ENCODE results near the gene ALPG. TPM values are rescaled to one million over a fixed set of nuclear protein-coding genes. Genes with fewer than 3 reads are reported as not detected.
"Not testable (repeated sequence)": the region's sequence is repeated elsewhere in the genome, so short reads cannot be mapped to it uniquely, and the experiment has no call there.

Gene ALPG
- total RNA-seq, 2 experiments from 2014 or later, result not detected

DNA sequence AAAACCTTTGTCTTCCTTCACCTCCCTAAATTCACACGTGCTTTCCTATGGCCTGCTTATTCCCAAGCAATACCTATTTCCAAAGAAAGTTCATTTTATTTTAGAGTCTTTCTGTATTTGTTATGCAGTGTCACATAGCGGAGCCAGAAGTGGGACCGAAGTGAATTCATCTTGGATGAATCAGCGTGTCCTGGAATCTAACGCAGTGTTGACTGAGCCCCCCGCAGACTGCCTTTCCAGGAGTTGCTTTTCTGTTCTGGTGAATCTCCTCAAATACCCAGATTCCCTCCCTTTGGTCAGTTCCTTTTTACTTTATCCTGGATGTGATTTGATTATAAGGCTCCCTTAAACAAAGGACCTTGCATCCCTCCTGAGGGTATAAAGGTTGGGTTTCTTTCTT is 17.3 kb upstream of the ALPG start:
- CTCF ChIA-PET, result no interaction called here
- no peaks in the 10 kb centered on the region for H3K36me3 Mint-ChIP-seq (ENCODE audit: low read depth)
- intact Hi-C loops (cut with micrococcal nuclease), result no loop called here
- H3K4me1 Mint-ChIP-seq (ENCODE audit: low read depth), result peaks cover 4% of the 10 kb centered on the region
- H3K4me3 Mint-ChIP-seq, result no peak overlapping the region
- H3K27ac Mint-ChIP-seq, result no peak overlapping the region
- no peaks in the 10 kb centered on the region for H3K9me3 Mint-ChIP-seq
- DNase-seq, result no peak
- H3K27me3 Mint-ChIP-seq (ENCODE audit: low read depth), result peaks cover 36% of the 10 kb centered on the region

DNA sequence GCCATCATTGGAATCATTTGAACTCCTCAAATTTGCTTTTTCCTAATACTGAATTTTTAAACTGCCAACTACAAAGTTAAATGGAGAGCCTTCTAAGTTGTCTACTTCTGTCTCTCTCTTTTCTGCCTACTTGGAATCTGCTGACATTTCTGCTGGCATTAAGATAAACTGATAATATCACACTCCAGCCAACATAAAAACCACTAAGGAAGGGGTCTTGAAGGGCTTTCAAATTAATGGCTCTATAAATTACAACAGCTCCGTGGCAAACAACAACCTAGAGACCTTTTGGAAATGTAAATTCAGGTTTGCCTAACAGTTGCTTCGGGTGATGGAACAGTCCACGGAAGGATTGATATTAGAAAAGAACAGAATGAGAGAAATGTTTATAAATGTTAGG is 16.0 kb upstream of the ALPG start:
- Mint-ChIP-seq H3K9me3 (no peaks in the 10 kb centered on the region), H3K4me3 (no peak overlapping the region), H3K36me3 (ENCODE audit: low read depth) (no peaks in the 10 kb centered on the region), H3K27ac (no peak overlapping the region), H3K4me1 (ENCODE audit: low read depth) (peaks cover 4% of the 10 kb centered on the region), H3K27me3 (ENCODE audit: low read depth) (peaks cover 24% of the 10 kb centered on the region)
- intact Hi-C loops (cut with micrococcal nuclease), result no loop called here
- no peak for DNase-seq
- CTCF ChIA-PET, result no interaction called here

DNA sequence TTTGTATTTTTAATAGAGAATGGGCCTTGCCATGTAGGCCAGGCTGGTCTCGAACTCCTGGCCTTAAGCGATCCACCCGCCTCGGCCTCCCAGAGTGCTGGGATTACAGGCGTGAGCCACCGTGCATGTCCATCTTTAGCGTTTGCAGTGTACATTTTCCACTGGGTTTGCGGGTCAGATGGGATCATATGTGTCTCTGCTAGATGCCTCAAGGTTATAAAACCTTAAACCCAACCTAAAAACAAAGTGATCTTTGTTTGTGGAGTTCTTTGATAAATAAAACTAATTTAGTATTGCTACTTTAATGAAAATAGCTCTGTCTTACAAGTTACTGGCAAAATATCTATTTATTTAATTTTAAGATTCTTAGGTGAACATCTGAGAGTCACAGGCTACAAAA is 13.1 kb upstream of the ALPG start:
- Mint-ChIP-seq H3K36me3 (ENCODE audit: low read depth) (no peaks in the 10 kb centered on the region), H3K27me3 (ENCODE audit: low read depth) (peaks cover 15% of the 10 kb centered on the region), H3K4me1 (ENCODE audit: low read depth) (no peaks in the 10 kb centered on the region), H3K9me3 (no peaks in the 10 kb centered on the region), H3K27ac (no peak overlapping the region), H3K4me3 (no peak overlapping the region)
- intact Hi-C loops (cut with micrococcal nuclease), result no loop called here
- no peak for DNase-seq
- CTCF ChIA-PET, result no interaction called here

DNA sequence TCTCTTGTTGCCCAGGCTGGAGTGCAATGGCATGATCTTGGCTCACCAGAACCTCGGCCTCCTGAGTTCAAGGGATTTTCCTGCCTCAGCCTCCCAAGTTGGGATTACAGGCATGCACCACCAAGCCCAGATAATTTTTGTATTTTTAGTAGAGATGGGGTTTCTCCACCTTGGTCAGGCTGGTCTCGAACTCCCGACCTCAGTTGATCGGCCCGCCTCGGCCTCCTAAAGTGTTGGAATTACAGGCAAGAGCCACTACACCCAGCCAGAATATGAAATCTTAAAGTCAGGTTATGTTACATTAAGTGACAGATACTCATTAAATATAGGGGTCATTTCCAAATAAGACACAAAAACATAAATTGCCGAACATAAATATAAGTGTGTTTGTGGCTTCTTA is 12.2 kb upstream of the ALPG start:
- H3K4me1 Mint-ChIP-seq (ENCODE audit: low read depth); H3K9me3 Mint-ChIP-seq; CTCF ChIA-PET; DNase-seq; intact Hi-C loops (cut with micrococcal nuclease); H3K27ac Mint-ChIP-seq; H3K36me3 Mint-ChIP-seq (ENCODE audit: low read depth); H3K4me3 Mint-ChIP-seq: not testable (repeated sequence)
- H3K27me3 Mint-ChIP-seq (ENCODE audit: low read depth), result peaks cover 12% of the 10 kb centered on the region

DNA sequence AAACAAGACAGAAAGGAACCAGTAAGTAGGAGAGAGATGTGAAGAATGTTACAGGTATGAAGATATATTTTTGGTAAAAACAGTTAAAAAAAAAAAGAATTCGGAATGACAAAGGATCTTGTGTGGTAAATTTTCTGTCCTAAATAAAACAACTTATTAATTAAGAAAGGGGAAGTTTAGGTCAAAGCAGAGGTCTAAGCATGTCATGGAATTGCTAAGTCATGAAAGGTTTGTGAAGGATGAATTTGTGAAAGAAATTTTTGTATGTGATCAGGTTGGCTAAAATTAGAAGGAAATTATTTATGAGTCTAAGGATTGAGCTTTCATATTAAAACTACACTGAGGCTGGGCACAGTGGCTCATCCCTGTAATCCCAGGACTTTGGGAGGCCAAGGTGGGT is 11.1 kb upstream of the ALPG start:
- H3K36me3 Mint-ChIP-seq (ENCODE audit: low read depth), result no peaks in the 10 kb centered on the region
- no peaks in the 10 kb centered on the region for H3K4me1 Mint-ChIP-seq (ENCODE audit: low read depth)
- no peaks in the 10 kb centered on the region for H3K9me3 Mint-ChIP-seq
- H3K4me3 Mint-ChIP-seq, result no peak overlapping the region
- intact Hi-C loops (cut with micrococcal nuclease), result no loop called here
- DNase-seq, result no peak
- CTCF ChIA-PET, result interaction anchor here (1.1 kb wide), 1 partner anchor 495 kb away, joined by 3 read pairs; no protein-coding TSS in a partner anchor
- H3K27me3 Mint-ChIP-seq (ENCODE audit: low read depth), result peaks cover 8% of the 10 kb centered on the region
- no peak overlapping the region for H3K27ac Mint-ChIP-seq

DNA sequence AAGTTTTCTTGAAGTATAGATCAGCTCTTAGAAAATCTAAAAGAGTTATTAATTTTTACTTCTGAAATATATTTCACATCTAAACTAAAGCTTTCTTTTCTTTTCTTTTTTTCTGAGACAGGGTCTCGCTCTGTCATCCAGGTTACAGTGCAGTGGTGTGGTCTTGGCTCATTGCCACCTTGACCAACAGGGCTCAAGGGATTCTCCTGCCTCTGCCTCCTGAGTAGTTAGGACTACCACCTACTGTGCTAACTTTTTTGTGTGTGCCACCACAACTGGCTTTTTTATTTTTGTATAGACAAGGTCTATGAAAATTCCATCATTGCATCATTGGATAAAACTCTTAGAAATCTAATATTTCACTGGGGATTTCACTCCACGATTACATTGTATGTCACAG is 10.0 kb upstream of the ALPG start:
- no peaks in the 10 kb centered on the region for H3K36me3 Mint-ChIP-seq (ENCODE audit: low read depth)
- CTCF ChIA-PET, result no interaction called here
- H3K9me3 Mint-ChIP-seq, result no peaks in the 10 kb centered on the region
- H3K27me3 Mint-ChIP-seq (ENCODE audit: low read depth), result peaks cover 7% of the 10 kb centered on the region
- no peaks in the 10 kb centered on the region for H3K4me1 Mint-ChIP-seq (ENCODE audit: low read depth)
- no peak overlapping the region for H3K4me3 Mint-ChIP-seq
- no peak for DNase-seq
- H3K27ac Mint-ChIP-seq, result no peak overlapping the region
- intact Hi-C loops (cut with micrococcal nuclease), result no loop called here

DNA sequence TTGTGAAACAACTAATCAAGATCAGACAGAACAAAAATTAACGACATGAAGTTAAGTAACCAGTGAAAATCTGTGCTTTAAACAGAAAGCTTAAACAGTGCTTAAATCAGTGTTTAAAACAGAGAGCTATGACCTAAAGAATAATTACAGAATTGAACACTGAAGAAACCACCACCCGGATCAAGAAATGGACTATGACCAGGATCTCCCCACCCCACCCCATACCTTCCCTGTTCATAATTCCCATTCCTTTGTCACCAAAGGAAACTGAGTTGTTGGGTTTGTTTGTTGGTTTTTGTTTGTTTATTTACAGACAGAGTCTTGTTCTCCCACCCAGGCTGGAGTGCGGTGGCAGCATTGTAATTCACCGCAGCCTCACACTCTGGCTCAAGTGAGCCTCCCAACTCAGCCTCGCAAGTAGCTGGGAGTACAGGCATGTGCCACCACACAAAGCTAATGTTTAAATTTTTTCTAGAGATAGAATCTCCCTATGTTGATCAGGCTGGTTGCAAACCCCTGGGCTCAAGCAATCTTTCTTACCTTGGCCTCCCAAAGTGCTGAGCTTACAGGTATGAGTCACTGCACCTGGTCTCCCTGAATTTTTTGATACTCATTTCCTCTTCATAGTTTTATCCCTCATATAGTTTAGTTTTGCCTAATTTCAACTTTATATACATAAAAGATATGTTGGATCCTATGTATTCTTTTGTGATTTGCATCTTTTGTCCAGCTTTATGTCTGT is 8.2 kb upstream of the ALPG start:
- no peak overlapping the region for H3K4me3 Mint-ChIP-seq
- H3K36me3 Mint-ChIP-seq (ENCODE audit: low read depth), result no peaks in the 10 kb centered on the region
- CTCF ChIA-PET, result no interaction called here
- no peaks in the 10 kb centered on the region for H3K4me1 Mint-ChIP-seq (ENCODE audit: low read depth)
- no peak overlapping the region for H3K27ac Mint-ChIP-seq
- H3K27me3 Mint-ChIP-seq (ENCODE audit: low read depth), result peaks cover 7% of the 10 kb centered on the region
- no peak for DNase-seq
- no peaks in the 10 kb centered on the region for H3K9me3 Mint-ChIP-seq
- intact Hi-C loops (cut with micrococcal nuclease), result no loop called here

DNA sequence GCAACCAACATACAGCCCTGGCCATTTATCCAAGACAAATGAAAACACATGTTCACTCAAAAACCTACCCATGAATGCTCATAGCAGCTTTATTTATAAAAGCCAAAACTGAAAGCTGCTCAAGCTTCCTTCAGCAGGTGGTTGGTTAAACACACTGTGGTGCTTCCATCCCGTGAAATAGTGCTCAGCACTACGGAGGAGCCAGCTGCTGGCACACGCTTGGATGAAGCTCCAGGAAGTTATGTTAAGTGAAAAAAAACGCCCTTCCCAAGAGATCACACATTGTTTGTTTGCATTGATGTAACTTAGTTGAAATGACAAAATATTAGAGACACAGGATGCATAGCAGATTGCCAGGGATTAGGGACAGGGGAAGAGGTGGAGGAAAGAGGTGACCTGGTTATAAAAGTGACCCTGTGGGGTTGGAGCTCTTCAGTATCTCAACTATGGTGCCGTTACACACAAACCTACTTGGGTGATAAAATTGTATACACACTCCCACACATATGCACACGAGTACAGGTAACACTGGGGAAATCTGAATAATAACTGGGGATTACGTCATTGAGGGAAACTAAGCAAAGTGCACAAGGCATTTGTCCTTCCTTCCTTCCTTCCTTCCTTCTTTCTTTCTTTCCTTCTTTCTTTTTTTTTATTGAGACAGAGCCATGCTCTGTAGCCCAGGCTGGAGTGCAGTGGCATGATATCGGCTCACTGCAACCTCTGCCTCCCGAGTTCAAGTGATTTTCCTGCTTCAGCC is 6.2 kb upstream of the ALPG start:
- Mint-ChIP-seq H3K27me3 (ENCODE audit: low read depth) (peaks cover 7% of the 10 kb centered on the region), H3K4me3 (no peak overlapping the region), H3K36me3 (ENCODE audit: low read depth) (no peaks in the 10 kb centered on the region), H3K27ac (no peak overlapping the region), H3K4me1 (ENCODE audit: low read depth) (no peaks in the 10 kb centered on the region), H3K9me3 (no peaks in the 10 kb centered on the region)
- intact Hi-C loops (cut with micrococcal nuclease), result no loop called here
- CTCF ChIA-PET, result no interaction called here
- no peak for DNase-seq

DNA sequence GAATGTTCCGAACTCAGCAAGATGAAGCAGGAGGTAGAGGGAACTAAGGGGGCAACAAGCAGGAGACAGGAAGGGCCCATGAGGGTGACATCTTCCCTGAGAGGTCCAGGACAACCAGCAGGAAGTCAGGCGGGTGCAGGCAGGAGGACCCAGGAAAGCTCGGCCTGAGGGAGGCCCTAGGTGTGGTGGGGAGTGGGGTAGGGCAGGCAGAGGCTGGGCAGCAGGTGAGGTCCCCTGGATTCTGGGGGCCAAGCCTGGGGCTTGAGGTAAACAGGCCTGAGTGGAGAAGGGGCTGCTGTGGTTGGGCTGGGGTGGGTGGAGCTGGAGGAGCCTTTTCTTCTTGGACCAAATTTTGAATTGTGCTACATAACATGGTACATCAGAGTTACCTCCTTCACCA is 4.1 kb upstream of the ALPG start:
- Mint-ChIP-seq H3K4me3 (no peak overlapping the region), H3K27me3 (ENCODE audit: low read depth) (peaks cover 6% of the 10 kb centered on the region), H3K27ac (no peak overlapping the region), H3K9me3 (no peaks in the 10 kb centered on the region), H3K36me3 (ENCODE audit: low read depth) (no peaks in the 10 kb centered on the region), H3K4me1 (ENCODE audit: low read depth) (no peaks in the 10 kb centered on the region)
- DNase-seq, result no peak
- CTCF ChIA-PET, result interaction anchor here (0.6 kb wide), 1 partner anchor 129 kb away, joined by 3 read pairs; no protein-coding TSS in a partner anchor
- intact Hi-C loops (cut with micrococcal nuclease), result no loop called here

DNA sequence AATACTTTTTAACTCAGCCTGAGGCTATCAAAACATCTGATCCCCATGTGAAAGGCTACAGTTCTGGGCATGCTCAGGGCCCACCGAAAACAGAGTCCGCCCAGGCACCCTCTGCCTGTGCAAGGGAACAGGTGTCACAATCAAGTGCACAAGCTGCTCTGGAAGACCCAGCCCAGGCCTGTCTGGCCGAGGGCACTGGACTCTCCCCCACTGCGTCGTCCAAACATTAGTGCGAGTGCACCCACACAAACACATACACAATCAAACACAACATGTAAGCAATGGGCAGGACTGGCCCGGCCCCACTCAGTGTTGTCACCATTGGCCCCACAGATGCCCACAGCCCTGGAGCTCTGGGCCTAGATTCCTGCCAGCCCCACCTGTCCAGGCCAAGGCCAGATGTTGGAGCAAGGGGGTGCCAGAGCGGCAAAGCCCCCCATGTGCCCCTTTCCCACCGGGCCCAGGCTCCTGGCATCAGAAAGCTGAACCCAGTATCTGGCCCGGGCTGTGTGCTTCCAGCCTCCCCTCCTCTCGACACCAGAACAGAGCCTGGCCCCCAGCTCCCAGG is 617 bp upstream of the ALPG start:
- CTCF ChIA-PET, result no interaction called here
- no peak overlapping the region for H3K27ac Mint-ChIP-seq
- no peaks in the 10 kb centered on the region for H3K4me1 Mint-ChIP-seq (ENCODE audit: low read depth)
- no peak overlapping the region for H3K4me3 Mint-ChIP-seq
- no peaks in the 10 kb centered on the region for H3K9me3 Mint-ChIP-seq
- H3K27me3 Mint-ChIP-seq (ENCODE audit: low read depth), result peaks cover 5% of the 10 kb centered on the region
- intact Hi-C loops (cut with micrococcal nuclease), result no loop called here
- H3K36me3 Mint-ChIP-seq (ENCODE audit: low read depth), result no peaks in the 10 kb centered on the region
- DNase-seq, result no peak

DNA sequence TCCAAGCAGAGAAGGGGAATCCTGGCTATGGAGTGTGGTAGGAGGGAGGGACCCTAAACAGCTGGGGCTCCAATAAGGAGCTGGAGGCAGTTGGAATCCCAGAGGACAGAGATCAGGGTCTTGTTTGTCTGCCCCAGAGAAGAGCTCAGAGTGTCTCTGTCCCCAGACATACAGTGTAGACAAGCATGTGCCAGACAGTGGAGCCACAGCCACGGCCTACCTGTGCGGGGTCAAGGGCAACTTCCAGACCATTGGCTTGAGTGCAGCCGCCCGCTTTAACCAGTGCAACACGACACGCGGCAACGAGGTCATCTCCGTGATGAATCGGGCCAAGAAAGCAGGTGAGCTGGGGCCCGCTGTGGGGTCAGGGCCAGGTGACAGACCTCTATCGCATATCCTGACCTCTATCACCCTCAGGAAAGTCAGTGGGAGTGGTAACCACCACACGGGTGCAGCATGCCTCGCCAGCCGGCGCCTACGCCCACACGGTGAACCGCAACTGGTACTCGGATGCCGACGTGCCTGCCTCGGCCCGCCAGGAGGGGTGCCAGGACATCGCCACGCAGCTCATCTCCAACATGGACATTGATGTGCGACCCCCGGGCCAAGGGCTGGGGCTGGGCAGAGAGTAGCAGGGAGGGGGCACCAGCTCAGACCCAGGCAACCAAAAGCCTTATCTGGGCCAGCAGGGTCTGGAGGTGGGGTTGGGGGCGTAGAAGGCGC is 945 bp downstream of the ALPG start:
- H3K4me1 Mint-ChIP-seq (ENCODE audit: low read depth); H3K36me3 Mint-ChIP-seq (ENCODE audit: low read depth); H3K9me3 Mint-ChIP-seq; H3K27me3 Mint-ChIP-seq (ENCODE audit: low read depth); CTCF ChIA-PET; DNase-seq; H3K4me3 Mint-ChIP-seq; H3K27ac Mint-ChIP-seq; intact Hi-C loops (cut with micrococcal nuclease): not testable (repeated sequence)

DNA sequence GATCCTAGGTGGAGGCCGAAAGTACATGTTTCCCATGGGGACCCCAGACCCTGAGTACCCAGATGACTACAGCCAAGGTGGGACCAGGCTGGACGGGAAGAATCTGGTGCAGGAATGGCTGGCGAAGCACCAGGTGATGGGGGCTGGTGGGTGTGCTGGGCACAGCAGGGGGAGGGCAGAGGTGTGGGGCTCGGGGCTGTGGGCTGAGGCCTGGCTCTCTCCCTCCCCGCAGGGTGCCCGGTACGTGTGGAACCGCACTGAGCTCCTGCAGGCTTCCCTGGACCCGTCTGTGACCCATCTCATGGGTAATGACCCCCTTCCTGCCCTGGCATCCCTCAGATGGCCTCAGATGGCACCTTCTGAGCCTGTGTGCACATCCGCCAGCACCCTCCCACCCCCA is 1.6 kb downstream of the ALPG start:
- DNase-seq; H3K4me1 Mint-ChIP-seq (ENCODE audit: low read depth); H3K27ac Mint-ChIP-seq; H3K36me3 Mint-ChIP-seq (ENCODE audit: low read depth); intact Hi-C loops (cut with micrococcal nuclease); CTCF ChIA-PET; H3K9me3 Mint-ChIP-seq; H3K4me3 Mint-ChIP-seq; H3K27me3 Mint-ChIP-seq (ENCODE audit: low read depth): not testable (repeated sequence)

All from activated naive CD4-positive, alpha-beta T cell treated with anti-CD3 and anti-CD28 coated beads for 36 hours (primary cell).